NCI-H2081 (cell line): ENCODE data around the gene CCNA2.

Experiments
- DNase-seq, 2 experiments: peaks; one replicate each; lab custom pipeline; 2025; lab: John Stamatoyannopoulos, UW

The CCNA2 gene

DNA sequence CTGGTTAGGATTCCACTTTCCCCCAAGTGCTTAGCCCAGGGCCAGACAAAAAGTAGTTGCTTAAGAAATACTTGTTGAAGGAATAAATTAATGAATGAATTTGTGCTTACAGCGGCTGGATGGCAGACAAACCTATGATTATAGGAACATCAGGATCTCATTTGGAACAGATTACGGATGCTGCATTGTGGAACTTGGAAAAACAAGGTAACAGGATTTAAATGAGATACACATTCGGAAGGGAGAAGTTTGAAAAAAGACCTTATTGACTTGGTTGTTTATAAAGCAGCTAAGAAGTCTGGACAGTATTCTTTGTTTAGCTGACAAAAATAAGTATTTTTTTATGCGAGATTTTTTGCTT lies 22.0 kb downstream of the CCNA2 start:
- no peak for DNase-seq

DNA sequence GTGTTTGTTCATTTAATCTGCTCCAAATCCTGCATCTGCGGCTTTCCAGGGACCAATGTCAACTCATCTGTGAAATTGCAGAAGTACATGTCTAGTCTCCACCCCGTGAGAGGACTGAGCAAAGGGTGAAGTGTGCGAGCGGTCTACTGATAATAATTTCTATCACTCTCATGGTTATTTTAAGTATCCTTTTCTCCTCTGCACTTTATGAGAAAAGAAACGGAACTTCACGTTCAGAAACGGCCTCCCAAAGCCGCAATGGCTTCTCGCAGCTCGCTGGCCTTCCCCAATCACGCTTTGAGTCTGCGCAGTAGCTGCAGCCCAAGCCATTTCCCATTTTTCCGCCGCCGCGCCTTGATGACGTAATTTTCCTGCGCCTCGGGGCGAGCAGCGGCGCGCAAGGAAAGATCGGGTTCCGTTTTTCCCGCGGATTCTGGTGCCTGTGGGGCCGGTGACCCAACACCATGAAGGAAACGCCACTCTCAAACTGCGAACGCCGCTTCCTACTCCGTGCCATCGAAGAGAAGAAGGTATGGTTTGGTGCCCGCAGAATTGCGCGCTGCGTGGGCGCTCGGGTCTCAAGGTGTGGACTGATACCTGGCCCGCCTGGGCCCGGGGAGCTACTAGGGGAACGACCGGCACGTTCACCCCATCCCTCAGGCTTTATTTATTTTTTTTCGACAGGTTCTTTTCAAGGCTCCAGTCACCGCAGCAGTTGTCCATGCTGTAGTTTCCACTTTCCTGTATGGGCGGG lies 22.5 kb downstream of the CCNA2 start, which contains the start of gene EXOSC9:
Gene EXOSC9 (plus strand): TSS at position 363 of the 754 bp plus-strand sequence. CDS start 102 bp downstream, at position 465.
- peak; percentile 76 to 89 for DNase-seq

DNA sequence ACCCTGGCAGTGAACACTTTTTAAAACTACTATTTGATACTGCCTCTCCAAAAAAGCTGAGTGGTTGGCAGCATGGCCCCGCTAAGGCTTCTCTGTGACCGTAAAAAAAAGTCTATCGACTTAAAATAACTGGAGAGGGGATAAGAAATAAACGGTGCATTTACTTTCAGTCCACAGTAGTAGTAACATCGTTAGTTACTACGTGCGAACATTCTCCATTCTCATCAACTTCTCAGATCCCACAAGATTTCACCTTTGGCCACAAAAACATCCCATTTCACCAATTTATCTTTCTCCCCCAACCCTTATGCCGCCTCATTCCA lies 23.1 kb downstream of the CCNA2 start:
- no peak for DNase-seq

DNA sequence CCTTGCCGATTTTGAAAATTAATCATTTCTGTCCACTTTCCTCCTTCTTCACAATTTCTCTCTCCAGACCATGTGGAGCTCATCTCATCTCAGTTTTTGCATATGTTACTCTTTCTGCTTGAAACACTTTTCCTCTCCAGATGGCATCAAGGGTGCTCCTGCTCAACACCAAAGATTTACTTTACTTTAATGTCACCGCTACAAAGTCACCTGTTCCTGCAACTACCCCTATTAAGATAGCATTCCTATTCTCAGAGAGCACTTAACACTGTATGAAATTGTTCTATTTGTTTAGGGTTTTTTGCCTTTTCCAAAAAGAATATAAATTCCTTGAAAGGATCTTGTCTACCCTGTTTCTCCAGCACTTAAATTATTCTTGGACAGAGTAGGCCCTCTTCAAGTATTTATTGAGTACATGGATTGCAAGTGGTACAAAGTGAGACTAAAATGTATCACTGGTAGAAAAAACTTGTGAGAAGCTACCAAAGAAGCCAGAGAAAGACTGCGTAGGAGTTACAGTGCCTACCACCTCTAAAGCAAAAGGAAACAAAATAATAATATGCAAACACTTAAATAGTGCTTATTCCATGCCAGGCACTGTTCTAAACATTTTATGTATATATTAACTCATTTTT lies 23.7 kb downstream of the CCNA2 start:
- no peak for DNase-seq

DNA sequence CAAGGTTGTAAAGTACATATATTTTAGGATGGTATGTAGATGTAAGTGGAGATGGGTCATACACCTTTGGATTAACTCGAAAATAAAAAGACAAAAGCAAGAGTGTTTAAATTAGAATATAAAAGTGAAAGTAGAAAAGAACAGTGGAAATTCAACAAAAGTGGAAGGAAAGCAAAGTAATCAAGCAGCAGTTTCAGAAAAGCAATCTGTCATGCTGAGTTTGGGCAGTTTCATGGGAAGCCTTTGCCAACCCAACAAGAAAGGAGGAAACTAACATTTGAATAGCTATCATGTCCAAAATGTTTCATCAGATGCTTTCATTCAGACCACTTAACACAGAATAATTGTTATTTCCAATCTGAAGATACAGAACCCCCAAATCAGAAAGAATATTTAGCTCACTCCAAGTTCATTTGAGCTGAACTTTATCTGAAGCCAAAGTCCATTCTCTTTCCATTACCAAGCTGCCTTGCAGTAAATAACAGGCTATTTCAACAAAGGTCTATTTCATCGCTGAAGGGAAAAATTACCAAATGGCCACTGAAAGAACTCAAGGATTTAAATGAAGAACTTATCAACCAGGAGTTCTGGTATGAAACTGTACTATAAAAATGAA lies 24.4 kb downstream of the CCNA2 start:
- DNase-seq: no peak

DNA sequence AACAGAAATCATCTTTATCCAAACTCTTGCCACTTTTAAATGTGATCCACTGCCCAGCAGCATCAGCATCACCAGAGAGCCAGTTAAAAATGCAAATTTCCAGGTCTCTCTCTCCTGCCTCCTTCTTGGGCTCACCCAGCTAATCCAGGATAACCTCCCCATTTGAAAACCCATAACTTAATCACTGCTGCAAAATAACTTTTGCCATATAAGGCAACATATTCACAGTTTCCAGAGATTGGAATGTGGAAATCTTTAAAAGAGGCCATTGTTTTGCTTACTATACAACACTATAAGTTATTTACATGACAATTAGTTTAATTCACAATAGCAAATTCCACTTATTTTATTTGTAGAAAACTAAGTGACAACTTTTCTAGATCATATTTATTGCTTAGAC lies 27.4 kb downstream of the CCNA2 start:
- DNase-seq: no peak

DNA sequence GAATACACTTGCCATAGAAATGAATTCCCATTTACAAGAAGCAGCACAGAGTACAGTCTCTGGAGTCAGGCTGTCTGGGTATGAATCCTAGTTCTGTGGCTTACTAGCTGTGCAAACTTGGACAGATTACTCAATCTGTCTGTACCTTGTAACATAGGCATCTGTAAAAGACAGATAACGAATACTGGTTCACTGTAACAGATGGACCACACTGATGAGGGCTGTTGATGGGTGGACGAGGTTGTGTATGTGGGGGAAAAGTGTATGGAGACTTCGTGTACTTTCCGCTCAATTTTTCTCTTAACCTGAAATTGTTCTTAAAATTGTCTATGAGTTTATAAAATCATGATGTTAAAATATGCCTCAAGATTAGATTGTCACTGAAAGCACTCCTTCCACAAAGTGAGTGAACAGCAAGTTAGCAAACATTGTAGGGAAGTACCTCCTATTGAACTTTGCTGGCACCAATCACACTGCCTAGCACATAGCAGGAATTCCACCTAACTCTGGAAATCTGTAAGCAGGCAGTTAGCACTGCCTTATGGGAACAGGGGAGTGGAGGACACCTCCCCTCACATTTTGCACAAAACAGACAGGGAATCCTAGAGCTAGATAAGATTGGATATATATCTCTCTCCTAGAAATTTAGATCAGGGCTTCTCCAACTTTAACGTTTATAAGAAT lies 29.0 kb downstream of the CCNA2 start:
- no peak for DNase-seq

DNA sequence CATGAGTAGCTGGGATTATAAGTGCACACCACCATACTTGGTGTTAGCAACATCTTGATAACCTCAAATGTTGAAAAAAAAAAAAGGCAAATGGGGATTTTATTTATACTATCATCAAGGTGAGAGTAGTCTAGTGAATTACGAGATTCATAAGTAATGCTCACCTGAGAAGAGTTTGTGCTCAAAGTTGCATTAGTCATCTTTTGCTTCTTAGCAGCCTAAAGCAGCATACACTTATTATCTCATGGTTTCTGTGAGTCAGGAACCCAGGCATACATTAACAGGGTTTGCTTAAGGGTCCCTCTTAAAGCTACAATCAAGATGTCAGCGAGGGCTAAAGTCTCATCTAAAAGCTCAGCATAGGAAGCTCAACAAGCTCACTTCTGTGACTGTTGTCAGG lies 30.7 kb downstream of the CCNA2 start:
- no peak for DNase-seq

DNA sequence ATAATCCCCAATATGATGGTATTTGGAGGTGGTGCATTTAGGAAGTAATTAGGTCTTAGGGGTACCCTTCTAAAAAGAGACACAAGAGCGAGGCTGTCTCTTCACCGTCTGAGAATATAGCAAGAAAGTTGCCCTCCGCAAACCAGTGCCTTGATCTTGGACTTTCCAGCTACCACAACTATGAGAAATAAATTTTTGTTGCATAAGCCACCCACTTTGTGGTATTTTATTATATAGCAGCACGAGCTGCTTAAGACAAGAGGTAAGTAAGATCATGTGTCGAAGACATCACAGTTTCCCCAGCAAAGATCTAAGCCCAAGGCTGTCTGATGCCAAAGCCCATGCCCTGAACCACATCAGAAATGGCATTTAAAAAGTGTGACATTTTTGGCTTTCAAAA lies 32.2 kb downstream of the CCNA2 start:
- no peak for DNase-seq

DNA sequence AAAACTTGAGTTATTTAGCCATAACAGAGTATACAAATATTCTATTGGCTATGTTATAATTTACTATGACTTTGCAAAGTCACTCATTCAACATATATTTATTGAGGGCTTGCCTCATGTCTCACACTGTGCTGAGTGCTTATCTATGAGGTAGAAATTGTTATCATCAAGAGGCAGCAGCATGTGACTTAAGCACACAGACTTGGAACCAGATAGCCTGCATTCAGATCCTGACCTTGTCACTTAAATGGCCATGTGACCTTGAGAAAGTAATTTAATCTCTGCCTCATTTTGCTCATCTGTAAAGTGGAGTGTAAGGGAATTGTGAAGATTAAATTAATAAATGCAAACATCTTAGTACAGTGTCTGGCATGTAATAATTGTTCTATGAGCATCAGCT lies 32.7 kb downstream of the CCNA2 start:
- DNase-seq: no peak

DNA sequence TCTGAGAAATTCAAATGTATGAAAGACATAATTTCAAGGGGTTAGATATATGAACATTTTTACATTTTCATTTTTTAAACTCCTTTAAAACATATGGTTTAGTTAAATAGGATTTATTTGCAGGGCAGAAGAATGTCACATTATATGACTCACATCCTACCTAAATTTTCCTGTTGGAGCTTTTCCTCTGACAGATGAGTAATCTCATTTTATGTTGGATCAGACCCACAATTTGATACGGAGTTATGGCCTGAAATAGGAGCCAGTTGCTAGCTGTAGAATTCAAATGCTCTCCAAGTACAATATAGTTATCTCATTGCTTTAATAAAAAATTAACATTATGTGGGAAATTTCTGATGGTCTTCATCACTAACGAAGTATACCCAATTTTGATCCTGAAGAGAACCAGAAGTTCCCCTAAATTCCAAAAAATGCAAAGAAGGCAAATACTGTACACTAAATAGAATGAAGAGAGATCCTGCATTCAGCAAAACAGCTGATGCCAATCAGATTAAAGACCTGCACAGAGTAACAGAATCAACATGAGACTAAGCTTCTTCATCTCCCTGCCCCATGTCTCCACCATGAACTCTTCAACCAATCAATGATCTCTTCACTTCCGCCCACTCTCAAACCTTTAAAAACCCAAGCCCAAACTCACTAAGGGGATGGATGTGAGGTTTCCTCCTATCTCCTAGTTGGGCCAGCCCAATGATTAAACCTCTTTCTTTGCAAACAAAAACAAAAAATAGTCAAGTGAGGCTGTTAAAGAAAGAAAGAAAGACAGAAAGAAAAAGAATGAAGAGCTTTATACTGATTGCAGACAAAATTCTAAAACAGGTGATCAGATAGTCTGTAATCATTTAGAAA lies 33.5 kb downstream of the CCNA2 start:
- DNase-seq: no peak

DNA sequence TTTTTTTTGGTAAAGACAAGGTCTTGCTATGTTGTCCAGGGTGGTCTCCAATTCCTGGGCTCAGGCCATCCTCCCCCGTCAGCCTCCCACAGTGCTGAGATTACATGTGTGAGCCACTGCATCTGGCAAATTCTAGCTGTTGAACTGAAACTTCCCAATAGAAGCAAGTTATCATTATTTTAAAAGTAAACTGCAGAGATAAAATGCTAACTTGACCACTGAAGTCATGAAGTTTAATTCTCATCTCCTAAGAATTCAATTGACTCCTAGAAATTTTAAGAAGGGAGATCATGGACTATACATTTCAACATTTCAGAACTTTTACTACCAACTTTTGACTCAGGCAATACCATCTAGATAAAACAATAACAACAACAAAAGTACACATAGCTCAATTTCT lies 34.2 kb downstream of the CCNA2 start:
- DNase-seq: no peak

DNA sequence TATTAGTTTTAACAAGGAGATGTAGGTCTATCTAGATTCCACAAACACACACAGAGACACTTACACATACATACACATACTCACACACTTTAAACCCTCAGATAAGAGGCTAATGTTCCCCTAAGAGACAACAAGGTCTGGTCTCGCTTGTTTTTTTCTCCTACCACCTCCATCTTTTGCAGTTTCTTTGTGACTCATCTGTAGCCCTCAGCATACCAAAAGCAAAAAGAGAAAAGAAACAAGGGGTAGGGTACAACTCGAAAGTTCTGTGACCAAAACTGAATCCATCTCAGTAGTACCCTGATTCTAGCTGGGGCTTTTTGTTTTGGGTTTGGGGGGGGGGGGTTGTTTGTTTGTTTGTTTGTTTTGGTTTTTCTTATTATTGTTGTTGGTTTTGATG lies 34.8 kb downstream of the CCNA2 start:
- no peak for DNase-seq

DNA sequence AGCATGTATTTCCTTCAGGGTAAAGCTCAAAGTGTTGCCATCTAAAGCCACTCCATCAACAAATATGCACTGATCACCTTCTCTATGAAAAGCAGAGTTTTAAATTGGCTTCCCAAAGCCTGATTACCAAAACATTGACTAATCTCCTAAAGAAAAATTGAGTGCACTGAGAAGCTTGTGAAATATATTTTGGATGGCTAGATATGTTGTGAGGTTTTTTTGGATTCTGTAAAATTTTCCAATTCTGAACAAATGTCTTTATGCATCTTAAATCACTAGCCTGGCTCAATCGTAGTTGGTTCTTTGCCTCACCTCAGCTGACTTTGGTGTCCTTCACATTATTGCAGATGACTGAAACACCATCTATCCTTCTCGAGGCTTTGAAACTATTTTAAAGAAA lies 37.5 kb downstream of the CCNA2 start:
- no peak for DNase-seq

DNA sequence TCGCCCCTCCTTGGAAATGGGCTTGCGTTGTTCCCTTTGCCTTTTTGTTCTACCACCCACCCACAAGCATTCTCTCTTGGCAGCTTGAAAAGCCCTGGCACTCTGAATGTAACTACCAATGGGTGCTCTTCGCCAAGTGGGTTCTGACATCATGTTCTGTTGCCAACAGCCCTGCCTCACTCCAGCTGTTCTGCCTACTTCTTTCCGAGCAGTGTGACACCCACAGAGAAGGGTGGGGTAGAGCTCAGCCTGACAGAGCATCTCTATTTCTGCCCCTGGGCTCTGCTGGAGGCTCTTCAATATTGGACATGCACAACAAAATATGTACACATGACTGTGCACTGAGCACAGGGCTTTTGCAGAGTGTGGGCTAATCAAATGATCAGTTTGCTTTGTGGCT lies 38.2 kb downstream of the CCNA2 start:
- DNase-seq: no peak

DNA sequence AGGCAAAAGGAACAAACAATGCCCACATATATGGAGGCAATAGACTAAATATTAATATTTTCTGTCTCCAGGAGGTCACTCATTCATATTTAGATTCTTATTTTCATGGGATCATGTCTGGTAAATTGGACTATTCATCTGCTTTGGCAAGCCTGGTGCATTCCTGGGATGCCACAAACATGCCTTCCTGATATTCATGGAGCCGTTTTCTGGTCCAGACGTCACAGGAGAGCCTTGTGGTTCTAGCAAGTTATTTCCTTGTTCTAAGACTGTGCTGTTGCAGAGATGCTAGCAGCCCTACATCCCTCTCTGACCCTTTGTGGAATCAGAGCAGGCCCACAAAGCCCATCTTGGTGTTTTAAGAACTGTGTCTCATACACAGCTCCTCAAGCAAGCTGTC lies 38.7 kb downstream of the CCNA2 start:
- DNase-seq: no peak

DNA sequence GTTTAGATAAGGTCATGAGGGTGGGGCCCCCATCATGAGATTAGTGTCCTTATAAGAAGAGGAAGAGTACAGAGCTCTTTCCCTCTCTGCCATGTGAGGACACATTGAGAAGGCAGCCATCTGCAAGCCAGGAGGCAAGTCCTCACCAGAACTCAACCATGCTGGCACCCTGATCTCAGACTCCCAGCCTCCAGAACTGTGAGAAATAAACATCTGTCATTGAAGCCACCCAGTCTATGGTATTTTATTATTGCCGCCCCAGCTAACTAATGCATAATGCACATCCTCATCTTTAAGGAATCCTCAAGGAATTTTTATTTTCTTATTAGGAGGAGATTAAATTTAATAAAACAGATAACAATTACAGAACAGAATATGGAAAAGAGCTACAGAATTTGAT lies 39.3 kb downstream of the CCNA2 start:
- no peak for DNase-seq

DNA sequence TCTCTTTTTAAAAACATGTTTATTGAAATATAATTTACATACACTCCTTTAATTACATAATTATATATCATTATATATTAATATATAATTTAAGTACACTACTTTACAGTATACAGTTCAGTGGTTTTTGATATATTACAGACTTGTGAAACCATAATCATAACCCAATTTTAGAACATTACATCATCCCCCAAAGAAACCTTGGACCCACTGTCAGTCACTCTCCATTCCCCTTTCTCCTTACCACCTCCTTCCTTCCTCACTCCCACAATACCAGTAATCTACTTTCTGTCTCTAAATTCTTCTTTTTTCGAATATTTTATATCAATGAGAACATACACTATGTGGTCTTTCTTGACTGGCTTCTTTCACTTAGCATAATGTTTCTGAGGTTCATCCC lies 40.5 kb downstream of the CCNA2 start:
- DNase-seq: no peak

DNA sequence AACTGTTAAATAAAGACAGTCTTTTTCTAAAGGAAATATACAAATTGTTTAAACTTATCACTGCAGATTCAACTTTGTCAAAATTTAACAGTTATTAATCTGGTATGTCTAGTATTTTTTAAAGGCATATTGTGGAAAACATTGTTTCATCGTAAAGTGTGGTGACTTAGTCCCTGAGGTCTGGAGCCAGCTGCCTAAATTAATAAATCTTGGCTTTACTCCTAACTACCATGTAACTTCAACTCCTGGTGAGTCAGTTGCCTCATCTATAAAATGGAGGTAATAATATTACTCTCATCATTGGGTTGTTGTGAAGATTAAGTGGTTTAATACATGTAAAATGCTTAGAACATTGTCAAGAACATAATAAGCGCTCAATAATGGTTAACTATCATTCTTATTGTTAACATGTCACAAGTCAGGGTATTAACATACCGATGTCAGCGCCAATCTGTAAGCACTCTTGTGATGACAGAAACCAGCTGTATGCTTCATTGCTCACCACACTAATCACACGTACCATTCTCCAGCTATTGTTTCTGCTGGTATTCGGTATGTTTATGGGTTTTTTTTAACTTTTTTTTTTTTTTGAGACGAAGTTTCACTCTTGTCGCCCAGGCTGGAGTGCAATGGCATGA lies 44.6 kb downstream of the CCNA2 start:
- DNase-seq: no peak

DNA sequence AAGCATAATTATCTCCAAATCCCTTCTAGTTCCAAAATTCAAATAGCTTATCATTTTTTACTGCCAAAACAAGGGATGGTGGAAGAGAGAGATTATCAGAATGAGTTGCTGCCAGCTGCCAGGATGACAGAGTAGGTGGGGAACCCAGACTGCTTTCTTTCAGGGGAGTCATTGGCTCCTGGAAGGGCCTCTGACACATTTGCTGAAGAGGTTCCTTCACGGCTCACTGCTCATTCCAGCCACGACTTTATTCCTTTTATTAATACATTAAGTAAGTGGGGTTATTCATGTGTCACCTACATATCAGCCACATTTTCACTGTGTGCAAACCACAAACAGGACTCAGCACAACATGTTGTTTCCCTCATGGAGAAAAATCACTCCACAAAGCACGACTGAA lies 46.1 kb downstream of the CCNA2 start:
- no peak for DNase-seq

DNA sequence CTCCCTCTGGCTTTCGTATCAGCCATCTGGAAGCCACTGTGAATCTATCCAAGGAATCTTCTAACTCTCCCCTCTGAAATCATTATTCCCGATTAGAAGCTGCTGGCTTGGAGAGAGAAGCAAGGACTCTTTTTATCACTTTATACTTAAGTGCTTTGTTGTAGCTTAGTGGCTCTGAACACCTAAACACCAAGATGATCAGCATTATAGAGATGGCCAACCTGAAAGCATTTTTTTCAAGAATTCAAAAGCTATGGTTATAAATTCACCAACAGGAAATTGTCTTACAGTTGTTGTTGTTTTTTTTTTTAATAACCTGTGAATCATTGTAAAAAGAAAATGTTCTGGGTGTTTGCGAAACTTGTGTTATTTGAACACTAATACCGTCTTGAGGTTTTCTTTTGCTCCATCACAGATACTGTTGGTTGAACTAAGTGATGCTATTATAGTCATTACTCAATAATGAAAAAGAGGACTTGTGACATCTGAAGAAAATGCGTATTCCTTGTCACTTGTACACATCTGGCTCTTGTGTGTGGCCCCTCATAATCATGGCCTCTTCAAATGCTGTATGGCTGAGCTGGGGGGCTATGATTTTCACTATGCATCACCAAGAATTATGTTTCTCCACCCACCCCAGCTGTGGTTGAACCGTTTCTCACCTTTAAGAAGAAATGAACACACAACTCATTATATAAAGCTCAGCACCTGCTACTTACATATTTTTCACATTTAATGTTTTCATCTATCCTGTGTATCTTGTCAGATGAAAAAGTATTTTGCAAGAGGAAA lies 46.9 kb downstream of the CCNA2 start:
- no peak for DNase-seq
